GM21737 (cell line): ENCODE results near the gene TRERF1.

Source experiments
- ATAC-seq: cut with Tn5 transposase; IDR thresholded peaks from one replicate; pipeline ENCODE4 v1.9.1; 2021; ENCODE audit warnings: mild to moderate bottlenecking, moderate library complexity; ENCODE audit not compliant: unreplicated experiment

TRERF1 gene

DNA sequence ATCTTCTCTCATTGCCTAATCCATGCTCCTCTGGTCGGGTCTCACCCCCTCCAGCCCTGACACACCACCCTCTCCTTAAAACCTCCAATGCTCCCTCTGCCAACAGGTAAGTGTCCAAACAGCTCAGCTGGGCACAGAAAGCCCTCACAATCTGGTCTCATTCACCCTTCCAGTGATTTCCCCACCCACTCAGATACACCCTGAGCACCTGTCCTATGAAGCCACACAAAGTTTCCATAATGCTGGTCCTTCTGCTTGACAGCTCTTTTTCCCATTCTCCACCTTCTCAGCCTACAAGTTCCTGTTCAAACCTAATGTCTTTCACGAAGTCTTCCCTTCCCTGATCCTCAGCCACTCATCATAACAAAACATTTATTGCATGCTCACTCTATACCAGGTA lies 164.0 kb downstream of the TRERF1 start:
- no peak for ATAC-seq

DNA sequence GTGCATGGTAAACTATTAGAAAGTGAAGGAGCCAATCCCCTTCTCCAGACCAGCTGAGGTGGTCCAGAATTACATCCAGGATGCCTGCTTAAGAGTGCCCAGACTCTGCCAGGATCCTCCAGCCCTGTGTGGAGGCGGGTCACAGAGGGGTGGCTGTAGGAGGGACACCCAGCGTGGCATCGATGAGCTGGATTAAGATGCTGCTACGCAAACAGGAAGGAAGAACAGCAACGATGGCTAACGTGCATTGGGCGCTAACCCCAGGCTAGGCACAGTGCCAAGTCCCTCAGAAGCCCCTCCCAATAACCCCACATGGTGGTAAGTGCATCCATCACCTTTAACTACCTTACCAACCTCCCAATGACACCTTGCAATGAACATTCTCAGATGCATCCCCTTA lies 170.2 kb downstream of the TRERF1 start:
- ATAC-seq, result no peak

DNA sequence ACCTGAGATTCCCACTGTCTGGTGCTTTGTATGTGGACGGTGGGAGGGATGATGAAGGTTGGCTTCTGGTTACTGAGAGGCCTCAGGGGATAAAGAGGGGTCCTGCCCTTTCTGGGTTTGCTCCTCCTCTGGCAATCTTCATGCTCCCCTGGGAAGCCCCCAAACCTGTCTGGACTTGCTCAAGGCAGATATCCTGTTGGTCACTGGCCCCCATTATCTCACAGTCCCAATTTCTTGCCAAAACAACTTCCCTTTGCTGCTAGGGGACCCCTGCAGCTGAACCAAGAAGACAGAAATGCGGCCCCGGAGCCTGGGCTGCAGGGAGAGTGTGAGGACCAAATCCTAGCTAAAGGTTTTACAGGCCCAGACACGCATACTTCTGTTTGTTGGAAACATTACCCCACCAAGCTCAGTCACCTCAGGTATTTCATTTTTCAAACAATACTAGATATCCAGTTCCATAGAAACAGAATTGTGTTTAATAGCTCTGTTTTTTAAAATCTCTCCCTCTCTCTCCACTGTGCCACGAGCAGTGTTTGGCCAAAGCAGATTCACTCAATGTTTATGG lies 170.7 kb downstream of the TRERF1 start:
- ATAC-seq, result no peak

GRCh38 chr6:42279966-42280629 lies 171.6 kb downstream of the TRERF1 start:
- no peak for ATAC-seq

GRCh38 chr6:42279144-42279781 lies 172.5 kb downstream of the TRERF1 start:
- peak; percentile 73 for ATAC-seq

DNA sequence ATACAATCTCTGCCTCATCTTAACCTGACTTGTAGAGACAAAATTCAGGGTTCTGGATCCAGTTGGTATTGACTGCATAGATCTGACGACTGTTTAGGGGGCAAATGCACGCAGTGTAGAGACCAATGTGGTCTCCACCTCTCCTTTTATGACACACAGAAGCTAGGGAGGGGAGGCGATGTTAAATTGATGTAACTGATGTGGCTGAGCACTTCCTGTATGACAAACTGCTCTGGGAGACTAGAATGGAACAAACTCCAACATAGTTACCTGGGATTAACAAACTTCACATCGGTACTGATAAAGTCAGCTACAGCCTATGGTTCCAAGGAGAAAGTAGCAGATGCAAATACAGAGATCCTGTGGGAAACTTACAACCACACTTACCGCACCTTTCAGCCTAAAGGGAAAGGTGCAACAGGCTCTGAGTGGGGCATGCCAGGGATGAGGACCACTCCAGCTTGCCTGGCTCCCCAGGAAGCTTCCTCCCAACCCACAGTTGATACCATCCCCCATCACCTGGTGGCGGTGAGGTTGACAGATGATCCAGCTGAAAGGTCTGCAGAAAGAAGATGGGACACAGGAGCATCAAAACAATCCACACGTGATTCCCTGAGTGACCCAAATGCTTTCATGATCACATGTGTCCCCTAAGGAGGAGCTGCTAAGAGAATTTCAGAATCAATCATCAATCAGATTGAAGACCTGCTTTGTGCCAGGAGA lies 173.4 kb downstream of the TRERF1 start:
- no peak for ATAC-seq

- no peak for ATAC-seq
These were observed 175.5 kb downstream of the TRERF1 start for GRCh38 chr6:42276034-42276890.

GRCh38 chr6:42275376-42276033 lies 176.2 kb downstream of the TRERF1 start:
- ATAC-seq, result no peak

DNA sequence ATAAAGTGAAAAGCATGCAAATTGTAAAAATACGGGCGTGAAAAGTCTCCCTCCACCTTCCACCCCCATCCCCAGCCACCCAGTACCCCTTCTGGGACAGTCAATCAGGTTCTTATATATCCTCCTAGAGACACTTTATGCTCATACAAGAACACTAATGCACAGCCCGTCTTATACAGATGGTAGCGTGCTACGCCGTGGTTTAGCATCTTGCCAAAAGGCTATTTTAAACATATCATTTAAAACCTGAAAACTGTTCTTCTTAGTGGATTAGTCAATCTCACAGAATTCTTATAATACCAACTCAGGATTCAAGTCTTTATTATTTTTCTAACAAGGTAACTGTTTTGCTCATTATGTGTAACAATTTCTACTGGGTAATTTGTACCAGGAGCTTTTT lies 176.8 kb downstream of the TRERF1 start:
- no peak for ATAC-seq

GRCh38 chr6:42271834-42272805 lies 179.6 kb downstream of the TRERF1 start:
- no peak for ATAC-seq

DNA sequence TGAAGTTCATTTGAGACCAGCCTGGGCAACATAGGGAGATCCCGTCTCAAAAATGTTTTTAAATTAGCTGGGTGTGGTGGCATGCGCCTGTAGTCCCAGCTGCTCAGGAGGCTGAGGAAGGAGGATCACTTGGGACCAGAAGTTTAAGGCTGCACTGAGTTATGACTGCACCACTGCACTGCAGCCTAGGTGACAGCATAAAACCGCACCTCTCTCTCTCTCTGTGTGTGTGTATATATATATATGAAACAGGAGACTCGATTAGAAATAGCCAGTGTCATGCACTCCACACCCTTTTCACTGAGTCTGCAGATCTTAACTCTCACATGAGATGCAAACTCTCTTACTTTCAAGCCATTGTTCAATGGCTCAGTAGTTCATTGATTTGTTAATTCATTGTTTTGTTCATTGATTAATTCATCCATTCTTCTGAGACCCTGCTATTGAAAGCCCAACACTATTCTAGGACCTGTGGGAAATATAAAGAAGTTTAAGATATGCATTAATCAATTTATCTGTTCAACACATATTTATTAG lies 181.7 kb downstream of the TRERF1 start:
- peak; percentile 27 for ATAC-seq

GRCh38 chr6:42269553-42269952 lies 182.2 kb downstream of the TRERF1 start:
- peak; percentile 91 for ATAC-seq

DNA sequence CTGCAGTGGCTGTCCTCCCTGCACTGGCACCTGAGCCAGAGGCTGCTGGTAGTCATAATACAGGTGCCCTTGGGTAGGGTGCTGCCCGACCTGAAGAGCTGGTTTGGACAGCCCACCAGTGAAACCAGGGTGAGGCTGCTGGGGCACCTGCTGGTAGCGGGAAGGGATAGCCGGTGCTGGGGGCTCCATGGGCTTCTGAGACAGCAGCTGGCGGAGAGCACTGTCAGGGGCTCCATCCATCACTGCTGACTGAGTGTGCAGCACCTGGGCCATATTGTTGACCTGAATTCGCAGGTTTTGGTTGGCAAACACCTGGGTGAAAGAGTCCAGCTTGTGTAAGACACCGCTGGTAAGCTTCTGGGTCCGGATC lies 182.9 kb downstream of the TRERF1 start:
- ATAC-seq, result no peak

GRCh38 chr6:42268016-42268834 lies 183.5 kb downstream of the TRERF1 start:
- ATAC-seq, result no peak

DNA sequence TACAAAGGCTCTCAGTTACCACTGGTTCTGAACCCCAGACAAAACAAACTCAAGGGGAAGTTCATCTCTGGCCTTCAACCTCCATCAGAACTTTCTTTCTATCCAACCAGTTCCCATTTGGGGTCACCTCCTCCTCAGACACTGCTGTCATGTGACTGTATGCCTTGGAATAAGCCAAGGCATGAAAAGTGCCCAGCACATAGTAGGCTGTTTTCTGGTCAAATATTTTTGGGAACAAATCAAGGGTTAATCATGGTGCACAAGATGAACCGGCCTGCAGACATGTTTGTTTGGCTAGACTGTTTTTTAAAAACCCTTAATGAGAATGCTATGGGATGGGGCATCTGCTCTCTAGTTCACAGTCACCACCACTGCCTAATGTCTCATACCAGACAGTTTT lies 185.2 kb downstream of the TRERF1 start:
- ATAC-seq, result no peak

DNA sequence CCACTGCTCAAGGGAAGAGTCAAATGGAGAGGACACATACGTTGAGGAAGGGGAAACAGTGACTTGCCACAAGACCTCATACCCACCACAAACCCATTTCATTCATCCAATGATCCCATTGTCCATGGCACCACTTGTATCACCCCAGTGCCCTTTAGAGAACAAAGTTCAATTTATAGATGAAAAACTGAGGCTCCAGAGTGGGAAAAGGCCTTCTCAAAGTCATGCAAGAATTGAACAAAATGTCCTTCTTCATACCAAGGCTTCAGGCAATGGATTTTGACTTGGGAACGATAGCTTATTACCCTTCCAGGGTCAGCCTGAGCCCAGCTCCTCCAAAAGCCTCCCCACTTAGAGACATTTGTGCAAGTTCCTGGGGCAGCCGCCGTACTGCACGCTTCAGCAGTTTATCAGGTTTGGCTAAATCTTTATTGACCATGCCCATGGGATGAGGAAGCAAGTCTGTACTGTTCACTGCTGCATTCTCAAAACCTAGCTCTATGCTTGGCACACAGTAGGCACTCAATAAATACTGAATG lies 186.8 kb downstream of the TRERF1 start:
- ATAC-seq, result no peak

- ATAC-seq, result no peak
These were observed 187.4 kb downstream of the TRERF1 start for GRCh38 chr6:42264162-42264851.
